ENCODE results near the gene DNM3. TPM values are rescaled to one million over a fixed set of nuclear protein-coding genes. Genes with fewer than 3 reads are reported as not detected.

DNM3 gene
- total and polyA plus RNA-seq, 2 of the 8 experiments (the other 6 are each of a cell fraction or from before 2014, with no cell fraction given): 2.0 to 8.5 TPM

- TF ChIP-seq YY1 (IDR thresholded peaks at IDR 0.05; ENCODE audit: low read depth, low read length) (no peak), SP2 (IDR thresholded peaks at IDR 0.05; ENCODE audit: low read length) (no peak), CHD7 (IDR thresholded peaks at IDR 0.05; ENCODE audit: insufficient replicate concordance, low read length) (no peak), CEBPB (IDR thresholded peaks at IDR 0.05; ENCODE audit: low read depth, low read length) (no peak), MAFK (IDR thresholded peaks at IDR 0.05; ENCODE audit: low read depth, low read length) (no peak)
Measured at GRCh38 chr1:172238158-172238557, 396.9 kb downstream of the DNM3 start (continued).

All from H1 (cell line).